Eye (tissue), 1 donor: ENCODE results near the gene EML5.
"Not testable (repeated sequence)": the region's sequence is repeated elsewhere in the genome, so short reads cannot be mapped to it uniquely, and the experiment has no call there.

ENCODE experiments used
- DNase-seq: peaks from one replicate; pipeline ENCODE4 v3.0.0-alpha.2; 2015

EML5 gene

DNA sequence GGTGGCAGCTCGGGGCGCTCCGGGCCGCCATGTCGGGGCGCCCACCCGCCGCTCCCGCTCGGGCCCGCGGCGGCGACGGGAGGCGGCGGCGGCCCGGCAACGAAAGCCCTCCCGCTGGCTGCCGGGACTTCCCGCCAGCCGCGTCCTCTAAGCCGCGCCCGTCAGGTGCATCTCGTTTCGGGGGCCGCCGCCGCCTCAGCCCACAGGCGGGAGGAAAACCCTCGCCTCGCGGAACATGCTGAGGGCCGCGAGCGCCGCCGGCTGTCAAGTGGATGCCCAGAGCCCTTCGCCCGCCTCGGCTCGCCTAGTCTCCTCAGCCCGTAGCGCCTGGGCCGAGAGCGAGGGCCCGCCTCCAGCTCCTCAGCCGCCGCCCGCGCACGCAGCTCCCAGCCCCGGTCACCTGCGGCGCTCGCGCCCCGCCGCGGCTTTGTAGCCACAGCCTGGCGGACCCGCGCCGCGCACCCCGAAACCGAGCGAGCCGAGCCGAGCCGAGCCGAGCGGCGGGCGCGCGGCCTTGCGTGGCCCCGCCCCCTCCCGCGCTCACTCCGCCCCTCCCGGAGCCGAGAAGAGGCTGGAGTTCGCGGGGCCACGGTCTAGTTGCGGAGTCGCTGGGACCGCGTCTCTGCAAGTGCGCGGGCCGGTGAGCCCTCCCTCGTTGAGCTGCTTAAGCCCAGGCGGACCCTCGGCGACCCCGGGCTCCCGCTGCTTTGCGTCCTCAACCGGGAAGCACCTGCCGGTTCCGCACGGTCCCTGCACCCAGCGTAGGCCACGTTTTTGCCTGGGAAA is at the start of gene EML5:
Gene EML5 (minus strand): TSS at position 481 of the 786 bp plus-strand sequence. CDS start 450 bp downstream, at position 31.
- peak; percentile 91 for DNase-seq

DNA sequence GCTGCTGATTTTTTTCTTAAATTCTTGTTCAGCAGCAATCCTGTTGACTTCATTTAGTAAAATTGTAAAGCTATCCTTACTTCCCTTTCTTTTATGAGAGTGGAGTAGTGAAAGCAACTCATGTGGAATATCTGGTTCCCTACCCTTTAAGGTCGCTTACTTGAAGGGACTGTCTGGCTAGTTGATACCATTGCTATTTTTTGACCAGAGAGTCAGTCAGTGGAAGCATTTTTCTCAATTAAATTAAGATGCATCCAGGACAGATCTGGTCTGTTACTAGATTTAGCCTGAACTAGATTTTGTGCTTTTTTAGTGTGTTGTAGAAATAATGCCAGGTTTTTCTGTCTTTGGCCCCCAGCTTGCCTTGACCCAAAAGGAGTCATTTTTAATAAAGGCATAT is 49.7 kb upstream of the EML5 start:
- no peak for DNase-seq

DNA sequence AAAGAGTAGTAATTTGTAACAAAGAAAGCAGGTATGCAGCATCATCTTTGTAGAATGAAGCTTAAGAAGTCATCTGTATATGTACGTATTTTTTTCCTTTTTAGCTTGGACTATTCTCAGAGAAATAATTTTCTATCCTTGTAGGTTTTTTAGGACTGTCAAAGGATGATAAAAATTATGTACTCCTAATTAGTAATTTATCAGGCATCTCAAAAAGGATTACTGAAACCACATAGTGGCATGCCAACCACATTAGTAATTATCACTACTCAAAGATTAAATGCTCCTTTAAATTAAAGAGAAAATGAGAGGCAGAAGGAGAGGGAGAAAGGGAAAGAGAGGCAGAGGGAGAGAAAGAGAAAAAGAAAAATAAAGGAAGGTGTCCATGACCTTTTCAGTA is 49.0 kb upstream of the EML5 start:
- no peak for DNase-seq

DNA sequence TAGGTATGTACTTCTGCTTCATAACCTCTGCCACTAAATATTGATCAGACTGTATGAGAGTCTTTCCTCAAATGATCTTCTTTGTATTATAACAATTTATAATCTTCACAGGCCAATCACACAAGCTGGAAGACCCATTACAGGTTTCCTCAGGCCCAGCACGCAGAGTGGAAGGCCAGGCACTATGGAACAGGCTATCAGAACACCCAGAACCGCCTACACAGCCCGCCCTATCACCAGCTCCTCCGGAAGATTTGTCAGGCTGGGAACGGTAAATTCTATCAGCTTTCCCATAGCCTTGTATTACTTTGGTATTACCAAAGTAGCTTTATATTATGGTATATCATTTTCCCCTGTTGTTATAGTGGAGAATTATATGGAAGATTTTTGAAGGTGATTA is 48.2 kb upstream of the EML5 start:
- no peak for DNase-seq

DNA sequence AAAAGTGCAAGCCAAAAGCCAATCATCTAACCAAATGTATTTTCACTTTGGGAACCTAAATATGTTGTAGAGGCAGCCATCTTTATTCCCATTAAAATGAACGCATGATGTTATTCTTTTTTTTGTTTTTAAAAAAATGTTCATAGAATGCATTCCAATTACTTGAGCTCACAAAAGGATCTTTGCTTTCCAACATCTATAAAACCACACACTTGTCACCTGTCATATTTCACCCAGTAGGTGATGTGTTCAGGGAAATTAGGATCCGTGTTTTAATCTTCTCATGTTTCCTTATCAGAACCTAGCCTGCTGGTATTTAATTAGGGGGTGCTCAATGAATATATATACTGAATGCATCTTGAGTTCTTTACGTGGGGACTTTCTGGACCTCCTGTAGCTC is 45.3 kb upstream of the EML5 start:
- DNase-seq = no peak

DNA sequence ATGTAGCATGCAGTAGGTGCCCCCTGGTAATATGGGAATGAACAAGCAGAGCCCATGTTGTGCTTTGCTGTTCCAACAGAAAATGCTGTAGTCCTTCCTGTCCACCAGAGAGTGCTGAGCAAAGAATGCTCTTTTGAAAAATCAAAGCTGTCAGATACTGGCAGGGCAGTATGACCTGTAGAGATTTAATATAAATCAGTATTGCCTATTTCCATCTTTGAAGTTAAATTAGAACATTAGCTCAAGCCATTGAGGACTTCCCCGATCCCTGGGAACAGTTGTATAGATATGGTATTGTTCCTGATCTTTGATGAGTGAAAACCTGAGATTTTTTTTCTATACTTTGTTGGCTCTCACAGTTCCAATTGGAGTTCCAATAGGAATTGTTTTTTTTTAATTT is 44.7 kb upstream of the EML5 start:
- DNase-seq = no peak

DNA sequence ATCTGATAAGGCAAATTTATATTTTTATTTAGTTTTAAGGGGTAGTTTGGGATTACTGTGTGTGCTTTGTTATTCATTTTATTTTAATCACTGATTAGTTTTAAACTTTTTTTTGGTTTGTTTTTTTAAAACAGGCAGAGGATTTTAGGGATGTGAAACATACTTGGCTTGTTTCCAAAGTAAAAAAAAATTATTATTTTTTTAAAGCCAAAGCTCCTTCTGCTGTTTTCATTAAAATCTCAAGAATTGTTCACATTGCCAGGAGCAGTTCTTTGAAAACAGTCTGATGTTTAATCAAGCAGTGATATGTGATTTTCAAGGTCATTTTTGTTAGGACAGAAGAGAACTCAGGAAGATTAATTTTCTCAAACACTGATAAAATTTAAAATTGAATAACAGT is 42.9 kb upstream of the EML5 start:
- DNase-seq = no peak

DNA sequence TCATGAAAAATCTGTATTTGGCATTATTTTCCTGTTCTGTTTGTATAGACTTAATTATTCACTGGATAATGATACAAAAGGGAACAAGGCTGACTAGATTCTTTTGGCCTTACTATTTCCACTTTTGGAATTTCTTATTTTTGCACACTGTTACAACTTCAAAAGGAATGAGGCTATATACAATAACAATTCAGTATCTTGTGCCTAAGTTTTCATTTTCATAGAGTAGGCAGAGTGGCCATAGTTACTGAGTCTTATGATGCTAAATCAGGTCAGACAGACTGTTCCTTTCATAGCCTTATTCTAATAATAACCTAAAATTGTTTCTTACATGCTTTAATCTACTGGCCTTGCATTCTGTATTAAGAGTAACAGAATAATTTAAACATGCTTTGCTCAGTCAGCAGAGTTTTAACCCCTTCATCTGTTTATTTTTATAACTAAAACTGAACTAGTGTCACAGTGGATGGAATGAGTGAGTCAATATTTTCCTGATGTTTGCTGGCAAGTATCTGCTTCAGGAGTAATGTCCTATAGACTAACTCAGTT is 42.2 kb upstream of the EML5 start:
- no peak for DNase-seq

DNA sequence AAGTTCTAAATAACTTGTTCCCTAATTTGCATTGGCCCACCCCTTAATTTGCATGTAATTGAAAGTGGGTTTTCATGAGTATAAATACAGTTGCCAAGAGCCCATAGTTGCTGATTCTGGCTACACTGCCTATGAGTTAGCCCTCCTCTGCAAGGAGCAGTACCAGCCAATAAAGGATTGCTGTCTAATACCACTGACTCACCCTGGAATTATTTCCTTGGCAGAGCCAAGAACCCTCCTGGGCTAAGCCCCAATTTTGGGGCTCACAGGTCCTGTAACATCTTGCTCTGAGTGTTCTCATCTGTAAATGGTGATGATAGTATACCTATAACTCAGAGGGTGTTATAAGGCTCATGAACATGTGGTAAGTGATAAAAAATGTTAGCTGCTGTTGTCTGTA is 38.5 kb upstream of the EML5 start:
- DNase-seq = no peak

DNA sequence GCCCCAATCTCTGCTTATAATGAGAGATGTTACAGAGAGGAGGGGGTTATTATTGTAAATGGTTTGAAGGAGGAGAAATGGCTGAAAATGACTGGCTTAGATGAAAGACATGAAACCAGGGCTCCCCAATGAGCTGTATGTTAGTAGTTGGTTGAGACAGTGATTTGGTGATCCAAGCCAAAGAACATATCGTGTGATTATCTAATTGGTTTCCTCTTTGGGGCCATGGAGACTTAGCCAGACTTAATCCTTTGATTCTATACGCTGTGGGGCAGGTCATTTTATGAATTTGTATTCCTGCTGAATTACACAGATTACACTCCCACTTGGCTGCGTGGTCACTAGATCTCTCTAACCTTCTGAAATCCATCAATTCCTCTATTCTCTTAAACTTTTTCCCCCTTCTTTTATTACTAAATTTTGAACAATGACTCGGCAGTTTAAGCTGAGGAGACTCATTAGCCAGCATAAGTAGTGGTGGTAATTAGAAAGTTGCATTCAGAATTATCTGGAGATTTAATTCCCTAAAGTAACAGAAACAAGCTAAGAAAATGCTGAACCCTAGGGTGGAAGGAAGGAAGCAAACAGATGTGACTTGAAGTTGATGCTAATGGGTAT is 37.0 kb upstream of the EML5 start:
- no peak for DNase-seq

DNA sequence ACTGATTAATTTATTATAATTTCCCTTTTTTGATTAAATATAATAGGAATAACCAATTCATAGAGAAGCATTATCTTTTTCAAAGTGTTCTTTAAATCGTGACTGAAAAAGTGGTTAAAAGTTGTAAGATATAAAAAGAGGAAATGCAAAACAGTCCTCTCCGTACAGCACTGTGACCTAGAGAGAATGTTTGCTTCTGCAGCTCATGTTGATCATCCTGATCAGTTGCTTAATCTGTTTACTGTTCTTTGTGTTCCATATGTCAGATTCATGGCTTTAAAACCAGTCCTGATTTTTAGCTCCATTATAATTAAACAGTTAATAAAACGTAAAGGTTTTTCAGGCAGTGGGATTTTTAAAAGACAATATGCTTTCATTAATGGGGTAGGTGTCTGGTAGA is 36.4 kb upstream of the EML5 start:
- no peak for DNase-seq

DNA sequence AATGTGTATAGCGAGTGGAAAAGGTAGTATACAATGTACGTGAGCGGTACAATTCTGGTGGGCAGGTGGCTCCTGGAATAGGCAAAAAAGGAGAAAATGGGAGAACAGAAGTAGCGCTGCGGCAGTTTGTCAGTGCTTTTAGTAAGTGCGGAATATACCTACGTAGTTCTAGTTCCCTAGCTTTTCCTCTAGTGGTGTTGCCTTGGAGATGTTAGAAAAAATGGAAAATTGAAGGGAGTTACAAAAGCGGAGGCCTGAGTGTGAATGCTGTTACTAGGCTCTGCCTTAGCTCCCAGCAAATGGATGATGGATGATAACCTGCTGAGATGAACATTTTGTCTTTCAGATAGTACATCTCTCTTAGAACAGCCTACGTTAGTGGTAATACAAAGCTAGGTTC is 32.8 kb upstream of the EML5 start:
- no peak for DNase-seq

DNA sequence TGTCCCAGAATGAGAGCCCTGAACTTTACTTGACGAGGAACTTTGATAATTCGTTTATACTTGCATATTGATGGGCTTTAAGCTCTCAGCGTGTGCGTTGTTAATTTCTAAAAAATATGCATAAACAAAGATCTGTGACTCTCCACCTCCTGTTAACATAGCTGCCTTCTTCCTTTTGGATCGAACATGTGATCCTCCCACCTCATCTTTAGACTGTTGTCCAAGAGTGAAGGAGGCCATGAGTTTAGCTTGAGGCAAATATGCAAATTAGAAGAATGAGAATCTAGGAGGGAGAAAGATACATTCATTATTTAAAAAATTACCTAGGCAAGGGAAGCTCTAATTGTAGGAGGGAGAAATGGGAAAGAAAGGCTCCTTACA is 32.3 kb upstream of the EML5 start:
- no peak for DNase-seq

DNA sequence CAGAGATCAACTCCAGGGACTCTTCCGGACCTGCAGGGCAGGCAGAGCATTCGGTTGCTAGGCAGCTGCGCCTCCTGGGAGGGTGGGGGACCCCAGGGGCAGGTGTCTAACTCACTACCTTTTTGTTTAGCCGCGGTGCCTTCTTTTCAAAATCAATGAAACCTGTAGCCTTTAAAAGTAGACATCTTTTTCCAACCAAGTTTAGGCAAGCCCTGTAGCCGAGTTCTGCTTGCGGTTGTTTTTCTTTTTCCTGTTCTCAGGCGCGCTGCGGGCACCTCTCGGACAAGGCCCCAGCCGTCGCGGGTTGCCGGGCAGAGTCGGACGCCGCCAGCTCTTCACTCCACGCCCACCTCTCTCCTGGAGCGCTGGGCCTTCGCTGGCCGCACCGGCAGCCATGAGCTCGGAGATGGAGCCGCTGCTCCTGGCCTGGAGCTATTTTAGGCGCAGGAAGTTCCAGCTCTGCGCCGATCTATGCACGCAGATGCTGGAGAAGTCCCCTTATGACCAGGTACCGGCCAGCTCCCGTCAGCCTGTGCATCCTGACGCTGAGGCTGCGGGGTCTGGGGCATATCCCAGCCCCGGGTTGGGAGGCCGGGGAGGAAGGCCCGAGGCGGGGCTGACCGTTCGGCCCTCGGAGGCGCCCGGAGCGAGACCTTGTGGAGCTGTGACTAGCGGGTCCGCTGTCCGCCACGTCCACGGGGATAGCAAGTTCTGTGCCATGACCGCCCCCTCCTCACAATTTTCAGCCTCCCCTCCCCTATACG is 31.7 kb upstream of the EML5 start, which contains the start of gene TTC8:
Gene TTC8 (plus strand): TSS at position 338 of the 764 bp plus-strand sequence. CDS start 57 bp downstream, at position 395.
- DNase-seq = peak; percentile 97

DNA sequence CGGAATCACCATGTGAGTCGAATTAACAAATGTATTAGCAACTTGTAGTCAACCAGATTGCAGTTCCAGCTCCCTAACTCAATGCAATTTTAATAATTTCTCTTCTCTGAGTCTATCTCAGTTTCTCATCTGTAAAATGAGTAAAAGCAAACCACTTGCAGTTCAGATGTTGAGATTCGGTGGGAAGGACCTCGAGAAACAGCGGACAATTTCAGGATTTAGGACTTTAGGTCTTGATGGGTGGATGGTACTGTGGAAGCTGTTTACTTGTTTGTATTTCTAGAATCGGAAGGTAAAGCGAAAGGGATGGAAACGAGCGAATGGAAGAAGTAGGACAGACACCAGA is 31.2 kb upstream of the EML5 start:
- DNase-seq = no peak

DNA sequence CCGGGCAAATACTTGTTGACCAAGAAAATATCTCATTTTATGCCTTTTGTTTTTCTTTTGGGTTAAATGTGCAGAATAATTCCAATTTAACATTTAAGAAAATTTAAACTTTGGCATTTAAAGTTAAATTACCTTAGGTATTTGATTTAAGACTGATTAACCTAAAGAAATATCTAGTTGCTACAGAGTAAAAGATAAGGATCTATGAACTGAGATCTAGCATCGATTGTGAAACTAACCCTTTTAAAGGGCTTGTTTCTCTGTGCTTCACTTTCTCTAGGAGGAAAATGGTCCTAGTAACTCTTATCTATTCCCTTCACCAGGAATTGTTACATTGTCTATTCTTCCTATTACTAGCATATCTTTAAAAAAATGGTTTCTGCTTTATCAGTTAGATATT is 29.1 kb upstream of the EML5 start:
- no peak for DNase-seq

DNA sequence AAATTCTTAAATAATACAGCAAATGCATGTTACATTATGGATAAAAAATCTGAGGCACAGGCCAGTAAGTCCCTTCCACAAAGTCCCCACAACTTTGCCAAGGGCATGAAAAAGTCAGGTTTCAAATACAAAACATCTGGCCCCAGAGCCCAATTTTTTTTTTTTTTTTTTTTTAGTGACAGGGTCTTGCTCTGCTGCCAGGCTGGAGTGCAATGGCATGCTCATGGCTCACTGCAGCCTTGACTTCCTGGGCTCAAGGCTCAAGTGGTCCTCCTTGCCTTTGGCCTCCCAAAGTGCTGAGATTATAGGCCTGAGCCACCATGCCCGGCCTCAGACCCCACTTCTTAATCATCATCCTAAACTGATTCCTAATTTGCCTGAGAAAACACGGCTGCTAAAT is 28.6 kb upstream of the EML5 start:
- DNase-seq = no peak

DNA sequence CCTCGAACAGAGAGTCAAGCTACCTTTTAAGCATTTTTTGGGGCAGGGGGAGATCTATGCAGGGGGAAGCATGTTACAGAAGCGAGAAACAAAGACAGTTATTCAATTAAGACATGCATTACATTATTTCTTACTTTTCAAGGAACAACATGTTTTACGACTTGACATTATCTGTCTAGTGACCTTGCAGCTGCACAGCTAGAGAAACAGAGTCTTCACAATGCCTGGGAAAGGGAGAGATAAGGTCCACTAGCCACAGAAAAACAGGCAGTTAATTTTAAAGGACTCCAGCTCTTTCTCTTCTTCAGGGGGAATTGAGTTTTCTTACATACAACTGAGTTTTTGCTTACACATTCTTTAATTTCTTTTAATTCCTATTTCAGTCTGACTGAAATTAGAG is 26.9 kb upstream of the EML5 start:
- not testable (repeated sequence) for DNase-seq

DNA sequence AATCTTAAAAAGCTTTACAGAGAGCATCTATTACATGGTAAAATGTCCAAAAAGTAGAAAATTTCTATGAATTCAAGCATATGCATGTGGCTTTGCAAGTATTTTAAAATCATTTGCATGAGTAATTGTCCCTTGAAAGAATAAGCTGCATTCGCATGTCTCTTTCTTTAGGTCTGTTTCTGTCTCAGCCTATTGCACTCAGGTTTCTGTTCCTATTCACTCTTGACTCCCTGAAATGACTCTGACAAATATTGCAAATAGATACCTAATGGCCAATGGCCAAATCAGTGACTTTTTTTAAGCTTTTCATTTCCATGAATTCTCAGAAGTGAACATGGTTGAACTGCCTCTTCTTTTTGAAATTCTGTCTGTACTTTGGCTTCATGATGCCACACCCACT is 25.3 kb upstream of the EML5 start:
- DNase-seq = no peak

DNA sequence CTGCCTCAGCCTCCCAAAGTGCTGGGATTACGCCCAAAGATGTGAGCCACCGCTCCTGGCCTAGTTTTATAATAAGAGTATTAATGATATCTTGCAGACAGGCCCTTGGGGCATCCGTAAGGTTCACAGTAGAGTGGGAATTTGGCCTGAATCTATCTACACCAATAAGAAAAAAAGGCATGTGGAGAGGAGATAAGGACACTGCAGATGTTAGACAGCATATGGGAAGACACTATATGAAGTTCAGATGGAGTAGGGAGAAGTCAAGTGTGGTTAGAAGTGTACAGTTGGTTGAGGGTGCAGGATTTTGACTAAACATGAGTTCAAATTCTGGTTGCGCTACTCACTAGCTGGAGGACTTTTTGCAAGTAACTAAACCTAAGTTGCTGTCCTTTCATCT is 23.2 kb upstream of the EML5 start:
- no peak for DNase-seq

DNA sequence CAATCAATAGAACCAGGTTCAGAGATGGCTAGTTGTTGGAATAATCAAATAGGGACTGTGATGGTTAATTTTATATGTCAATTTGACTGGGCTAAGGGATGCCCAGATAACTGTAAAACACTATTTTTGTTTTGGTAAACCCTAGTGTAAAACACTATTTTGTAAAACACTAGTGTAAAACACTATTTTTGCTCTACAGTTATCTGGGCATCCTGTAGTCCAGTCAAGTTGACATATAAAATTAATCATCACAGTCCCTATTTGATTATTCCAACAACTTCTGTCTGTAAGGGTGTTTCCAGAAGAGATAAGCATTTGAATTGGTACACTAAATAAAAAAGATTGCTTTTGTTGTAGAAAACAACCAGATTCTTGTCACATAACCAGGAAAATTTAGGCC is 15.6 kb upstream of the EML5 start:
- DNase-seq = no peak

DNA sequence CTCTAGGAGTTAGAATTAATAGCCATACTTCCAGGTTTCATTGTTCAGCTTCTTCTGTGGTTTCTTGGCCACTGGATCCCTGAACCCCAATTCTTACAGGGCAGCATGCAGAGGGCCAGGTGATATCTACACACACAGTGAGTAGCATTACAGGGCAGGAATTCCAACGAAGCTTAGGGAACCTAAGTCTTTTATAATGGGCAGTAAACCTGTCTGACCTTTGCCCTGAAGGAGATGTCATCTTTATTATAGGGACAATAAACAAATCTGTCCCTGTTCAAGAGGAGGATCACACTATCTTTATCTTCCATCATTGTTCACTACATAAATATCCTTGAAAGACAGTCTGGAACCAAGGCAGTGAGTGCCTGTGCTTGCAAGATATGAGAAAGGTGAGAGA is 11.7 kb upstream of the EML5 start:
- no peak for DNase-seq

DNA sequence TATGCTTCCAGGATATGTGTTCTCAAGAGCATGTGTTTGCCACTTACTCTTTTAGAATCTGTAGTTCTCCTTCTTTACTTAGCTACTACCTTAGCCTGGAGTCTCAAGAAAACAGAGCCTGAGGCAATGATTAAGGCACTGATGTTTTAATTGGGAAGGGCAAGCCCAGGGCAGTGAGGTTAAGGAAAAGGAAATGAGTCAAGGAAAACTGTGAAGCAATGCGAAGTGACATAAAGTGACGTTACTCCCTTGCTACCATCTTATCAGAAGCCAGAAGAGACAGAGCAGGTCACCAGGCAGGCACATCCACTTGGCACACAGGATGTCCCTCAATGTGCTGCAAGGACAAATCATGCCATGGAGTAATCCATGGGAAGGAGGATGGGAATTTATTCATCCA is 11.3 kb upstream of the EML5 start:
- DNase-seq = no peak

DNA sequence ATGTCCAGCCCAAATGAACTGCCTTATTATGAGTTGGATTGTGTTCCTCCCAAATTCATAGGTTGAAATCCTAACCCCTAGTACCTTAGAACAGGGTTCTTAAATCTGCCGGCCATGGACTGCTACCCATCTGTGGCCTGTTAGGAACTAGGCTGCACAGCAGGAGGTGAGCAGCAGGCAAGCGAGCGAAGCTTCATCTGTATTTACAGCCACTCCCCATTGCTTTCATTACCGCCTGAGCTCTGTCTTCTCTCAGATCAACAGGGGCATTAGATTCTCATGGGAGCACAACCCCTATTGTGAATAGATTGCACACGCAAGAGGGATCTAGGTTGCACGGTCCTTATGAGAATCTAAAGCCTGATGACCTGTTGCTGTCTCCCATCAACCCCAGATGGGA is 9.8 kb upstream of the EML5 start:
- no peak for DNase-seq
